Measurements from ENCODE around the gene HSD17B4.
A peak's percentile ranks its signal among the peaks of the same experiment; 100 is the strongest.
"Not testable (repeated sequence)": the region's sequence is repeated elsewhere in the genome, so short reads cannot be mapped to it uniquely, and the experiment has no call there.

Gene HSD17B4, protein sequence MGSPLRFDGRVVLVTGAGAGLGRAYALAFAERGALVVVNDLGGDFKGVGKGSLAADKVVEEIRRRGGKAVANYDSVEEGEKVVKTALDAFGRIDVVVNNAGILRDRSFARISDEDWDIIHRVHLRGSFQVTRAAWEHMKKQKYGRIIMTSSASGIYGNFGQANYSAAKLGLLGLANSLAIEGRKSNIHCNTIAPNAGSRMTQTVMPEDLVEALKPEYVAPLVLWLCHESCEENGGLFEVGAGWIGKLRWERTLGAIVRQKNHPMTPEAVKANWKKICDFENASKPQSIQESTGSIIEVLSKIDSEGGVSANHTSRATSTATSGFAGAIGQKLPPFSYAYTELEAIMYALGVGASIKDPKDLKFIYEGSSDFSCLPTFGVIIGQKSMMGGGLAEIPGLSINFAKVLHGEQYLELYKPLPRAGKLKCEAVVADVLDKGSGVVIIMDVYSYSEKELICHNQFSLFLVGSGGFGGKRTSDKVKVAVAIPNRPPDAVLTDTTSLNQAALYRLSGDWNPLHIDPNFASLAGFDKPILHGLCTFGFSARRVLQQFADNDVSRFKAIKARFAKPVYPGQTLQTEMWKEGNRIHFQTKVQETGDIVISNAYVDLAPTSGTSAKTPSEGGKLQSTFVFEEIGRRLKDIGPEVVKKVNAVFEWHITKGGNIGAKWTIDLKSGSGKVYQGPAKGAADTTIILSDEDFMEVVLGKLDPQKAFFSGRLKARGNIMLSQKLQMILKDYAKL

DNA sequence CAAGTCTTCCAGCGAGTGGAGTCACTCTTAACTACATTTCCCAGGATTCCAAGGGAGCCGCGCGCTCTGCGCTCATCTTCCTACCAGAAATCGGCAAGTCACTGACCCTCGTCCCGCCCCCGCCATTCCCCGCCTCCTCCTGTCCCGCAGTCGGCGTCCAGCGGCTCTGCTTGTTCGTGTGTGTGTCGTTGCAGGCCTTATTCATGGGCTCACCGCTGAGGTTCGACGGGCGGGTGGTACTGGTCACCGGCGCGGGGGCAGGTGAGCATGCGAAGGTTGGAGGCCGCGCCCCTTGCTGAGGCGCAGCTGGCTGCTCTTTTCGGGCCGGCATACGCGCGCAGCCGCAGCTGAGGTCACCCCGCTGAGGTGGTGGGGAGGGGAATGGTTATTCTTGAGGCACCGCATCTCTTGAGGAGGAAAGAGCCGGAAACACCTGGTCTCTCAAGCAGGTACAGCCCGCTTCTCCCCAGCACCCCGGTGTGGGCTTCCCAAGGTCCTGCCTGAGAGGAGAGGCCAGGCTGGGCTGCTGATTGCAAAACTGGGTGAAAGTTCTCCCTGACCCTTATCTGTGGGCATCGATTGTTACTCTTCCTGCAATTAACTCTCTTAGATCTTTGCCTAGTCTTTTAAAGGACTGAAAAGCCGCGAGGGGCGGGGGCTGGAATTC, at the start of gene HSD17B4:
Gene HSD17B4 (plus strand): TSS at position 125 of the 667 bp plus-strand sequence. CDS start 79 bp downstream, at position 204.
- peak; percentile 74 for DNase-seq (ENCODE audit: low read depth)

DNA sequence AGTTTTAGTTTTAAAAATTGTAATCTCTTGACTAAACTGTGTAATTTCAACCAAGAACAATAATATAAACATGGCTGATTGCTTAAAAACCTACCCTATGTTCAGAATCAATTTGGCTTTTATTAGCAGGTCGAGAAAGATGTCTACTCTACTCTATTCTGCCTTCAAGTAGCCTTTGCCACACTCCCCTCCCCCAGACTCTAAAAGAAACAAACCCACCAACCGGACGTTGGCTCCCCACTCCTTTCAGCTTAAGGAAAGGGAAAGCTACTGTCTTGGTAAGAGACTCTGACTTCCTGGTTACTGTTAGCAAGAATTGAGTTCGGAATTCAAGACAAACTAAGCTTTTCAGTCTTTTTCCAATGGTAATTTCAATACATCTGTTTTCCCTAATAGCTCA, 49.7 kb upstream of the HSD17B4 start:
- no peak for DNase-seq (ENCODE audit: low read depth)

DNA sequence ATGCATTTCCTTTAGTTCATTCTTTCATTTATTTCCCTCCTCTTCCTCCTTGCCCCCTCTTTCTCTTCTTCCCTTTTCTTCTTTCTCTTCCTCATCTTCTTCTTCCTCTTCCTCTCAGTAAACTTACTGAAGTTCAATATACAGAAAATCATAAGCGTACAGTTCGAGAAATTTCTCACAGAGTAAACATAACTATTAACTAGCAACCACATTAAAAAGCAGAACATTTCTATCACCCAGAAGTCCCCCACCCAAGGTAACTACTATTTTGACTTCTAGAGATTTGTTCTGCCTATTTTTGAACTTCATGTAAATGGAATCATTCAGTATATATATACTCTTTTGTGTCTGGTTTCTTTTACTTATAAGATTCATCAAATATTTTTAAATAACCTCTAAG, 48.3 kb upstream of the HSD17B4 start:
- DNase-seq (ENCODE audit: low read depth): no peak

DNA sequence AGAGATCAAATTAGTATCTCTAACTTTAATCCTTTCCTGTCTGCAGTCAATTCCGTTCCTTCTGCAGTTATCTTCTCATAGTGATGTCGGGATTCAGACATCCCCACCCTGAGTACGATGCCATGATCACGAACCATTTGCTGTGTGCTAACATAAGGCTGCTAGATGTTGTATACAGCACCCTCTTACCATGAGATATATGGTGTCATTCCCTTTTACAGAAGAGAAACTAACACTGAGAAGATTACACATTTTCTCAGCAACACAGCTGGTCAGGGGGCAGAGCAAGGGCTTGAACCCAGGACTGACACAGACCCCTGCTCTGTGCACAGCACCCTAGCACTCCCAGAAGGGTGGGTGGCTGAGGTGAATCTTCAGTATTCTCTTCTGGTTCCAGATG, 46.9 kb upstream of the HSD17B4 start:
- no peak for DNase-seq (ENCODE audit: low read depth)

DNA sequence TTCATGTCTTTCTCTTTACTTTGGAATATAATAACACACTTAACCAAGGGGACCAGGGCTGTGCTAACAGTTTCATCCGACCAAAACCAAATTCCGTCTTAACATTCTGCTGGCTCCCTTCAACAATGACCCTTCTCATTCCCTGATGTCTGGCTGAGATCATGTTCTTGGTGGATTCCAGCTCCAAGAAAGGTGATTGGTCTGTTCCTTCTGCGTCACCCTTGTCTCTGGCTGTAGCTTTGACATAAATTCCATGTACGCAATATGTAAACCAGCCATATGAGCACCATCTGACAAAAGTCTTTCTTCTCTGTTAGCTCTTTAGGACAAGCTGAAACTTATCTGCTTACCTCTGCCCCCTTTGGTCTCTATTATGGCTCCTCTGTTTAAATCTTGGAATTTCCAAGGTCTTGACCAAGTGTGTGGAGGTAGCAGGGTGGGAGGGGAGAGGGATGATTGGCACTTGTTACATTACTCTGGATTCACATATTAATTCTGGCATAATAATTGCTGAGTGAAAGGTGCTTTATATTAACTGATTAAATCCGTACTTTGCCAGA, 45.7 kb upstream of the HSD17B4 start:
- DNase-seq (ENCODE audit: low read depth): no peak

DNA sequence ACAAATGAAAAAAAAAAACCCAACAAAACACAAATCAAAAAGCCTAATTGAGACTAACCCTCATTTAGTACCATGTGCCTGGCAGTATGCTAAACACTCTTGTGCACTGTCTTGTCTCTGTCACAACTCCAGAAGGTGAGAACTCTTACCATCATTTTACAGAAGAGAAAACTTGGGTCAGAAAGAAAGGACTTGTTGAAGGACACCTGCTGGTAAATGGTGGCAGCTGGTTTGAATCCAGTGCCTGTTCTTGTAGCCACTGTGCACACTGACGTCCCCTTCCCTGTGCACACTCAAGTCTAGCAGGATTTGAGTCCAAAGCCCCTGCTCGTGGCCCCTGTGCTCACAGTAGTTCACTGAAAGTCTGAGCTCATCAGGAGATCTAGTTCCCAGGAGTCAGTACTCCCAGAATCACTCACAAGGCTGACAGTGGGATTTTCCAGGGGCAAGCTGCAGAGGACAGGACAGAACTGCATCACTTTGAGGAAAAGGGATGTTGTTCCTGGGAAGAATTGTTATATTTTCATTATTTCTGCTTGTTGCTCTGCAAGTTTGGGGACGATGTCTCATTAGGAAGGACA, 43.0 kb upstream of the HSD17B4 start:
- no peak for DNase-seq (ENCODE audit: low read depth)

DNA sequence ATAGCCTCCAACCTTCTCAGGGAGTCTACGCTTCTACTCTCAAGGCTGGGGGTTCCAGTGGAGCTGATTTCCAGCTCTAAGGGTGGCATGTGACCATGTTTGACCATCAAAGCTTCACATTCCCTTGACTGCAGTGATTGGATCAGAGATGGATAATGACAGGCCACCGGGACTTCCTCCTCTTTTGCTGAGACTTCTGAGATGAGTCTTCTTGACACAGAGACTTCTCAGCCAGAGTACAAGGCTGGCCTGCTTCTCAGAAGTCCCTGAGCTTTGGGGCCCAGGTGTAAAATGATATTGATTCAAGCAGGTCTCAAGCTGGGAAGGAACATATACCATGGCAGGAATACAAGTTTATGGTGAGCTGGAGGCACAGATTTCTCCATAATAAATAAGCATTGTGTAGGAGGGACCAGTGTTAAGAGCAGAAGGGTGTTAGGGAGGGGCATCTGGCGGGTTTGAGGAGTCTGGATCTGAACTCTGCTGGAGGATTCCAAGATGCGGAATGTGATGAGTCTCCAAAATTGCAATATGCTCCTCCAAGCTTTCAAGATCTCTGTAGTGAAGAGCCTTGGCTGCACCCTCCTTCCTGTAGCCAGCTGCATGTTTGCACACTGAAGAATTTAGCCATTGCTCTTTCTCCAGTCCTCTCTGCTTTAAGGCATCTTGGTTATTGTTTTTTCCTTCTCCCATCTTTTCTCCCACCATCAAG, 41.7 kb upstream of the HSD17B4 start:
- DNase-seq (ENCODE audit: low read depth): no peak

DNA sequence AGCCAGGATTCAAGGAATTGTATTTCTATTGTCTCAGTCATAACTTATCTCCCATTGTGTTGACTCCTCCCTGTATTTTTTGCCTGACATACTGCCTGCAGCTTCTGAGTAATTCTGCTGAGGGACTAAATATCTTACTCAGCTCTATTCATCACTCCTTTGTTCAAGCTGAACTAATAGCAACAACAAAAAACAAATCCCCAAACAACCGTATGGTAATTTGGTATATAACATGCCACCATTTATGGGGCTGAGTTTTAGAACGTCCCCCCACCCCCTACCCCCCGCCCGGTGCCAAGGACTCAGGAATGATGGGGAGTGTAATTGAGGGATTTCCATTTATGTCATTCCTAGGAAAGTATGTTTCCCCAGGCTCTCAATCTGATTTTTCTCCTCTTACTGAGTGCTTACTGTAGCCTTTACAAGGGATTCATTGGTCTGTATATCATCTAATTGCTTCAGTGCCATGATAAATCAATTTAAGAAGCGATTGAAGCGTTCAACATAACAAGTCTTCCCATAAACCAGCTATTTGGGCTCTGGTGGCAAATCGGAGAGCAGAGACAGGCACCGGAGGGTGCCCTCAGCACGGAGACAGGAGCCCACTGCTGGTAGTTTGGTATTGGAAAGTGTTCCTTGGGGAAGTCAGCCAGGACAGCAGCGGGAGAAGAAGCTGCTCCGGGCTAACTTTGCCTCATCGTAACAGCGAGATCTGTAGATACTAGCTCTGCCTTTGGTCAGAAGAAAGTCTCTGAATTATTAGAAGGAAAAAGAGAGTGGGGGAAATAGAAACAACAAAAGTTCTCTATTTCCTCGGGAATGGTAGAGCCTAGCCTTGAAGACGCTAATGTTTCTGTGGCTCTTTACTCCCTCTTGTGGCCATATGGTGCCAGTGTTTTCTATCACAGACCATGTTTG, 40.7 kb upstream of the HSD17B4 start:
- peak; percentile 41 for DNase-seq (ENCODE audit: low read depth)

DNA sequence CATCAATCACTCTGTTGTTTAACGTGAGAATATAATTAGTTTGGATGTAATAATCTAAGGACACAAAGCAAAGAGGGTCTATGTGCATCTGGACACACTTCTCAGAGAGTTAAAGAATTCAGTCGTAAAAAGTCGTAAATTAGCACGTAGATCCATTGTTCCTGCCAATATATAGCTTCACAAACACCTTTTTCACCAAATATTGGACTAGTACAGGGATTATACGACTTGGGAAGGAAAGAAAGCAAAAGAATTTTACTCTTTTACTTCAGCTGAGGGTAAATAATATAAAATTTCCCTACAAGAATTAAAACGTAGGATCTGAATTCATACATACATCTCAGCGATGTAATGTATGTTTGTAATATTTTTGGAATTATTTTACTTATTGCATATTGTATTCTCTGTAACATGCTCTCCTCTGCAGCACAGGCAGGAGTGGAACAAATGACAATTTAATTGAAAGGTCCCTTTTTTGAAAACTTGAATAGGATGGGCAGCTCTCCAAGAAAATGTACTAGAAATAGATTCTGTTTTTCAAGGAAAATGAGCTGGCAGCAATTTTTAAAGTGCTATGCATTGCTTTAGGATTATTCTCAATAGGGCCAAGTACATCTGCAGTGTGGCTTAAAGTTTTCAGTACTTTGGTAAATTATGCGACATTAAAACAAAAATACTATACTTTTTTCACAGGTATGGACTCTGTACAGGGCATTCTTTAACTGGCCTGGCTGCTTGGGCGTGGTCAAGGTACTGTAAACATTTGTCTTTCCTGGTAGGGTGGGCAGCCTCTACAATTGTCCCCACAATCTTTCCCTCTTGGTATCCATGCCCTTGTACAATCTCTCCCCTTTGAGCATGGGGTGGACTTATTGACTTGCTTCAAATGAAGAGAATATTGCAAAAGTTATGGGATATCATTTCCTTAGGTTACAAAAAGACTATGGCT, 39.7 kb upstream of the HSD17B4 start:
- DNase-seq (ENCODE audit: low read depth): no peak

DNA sequence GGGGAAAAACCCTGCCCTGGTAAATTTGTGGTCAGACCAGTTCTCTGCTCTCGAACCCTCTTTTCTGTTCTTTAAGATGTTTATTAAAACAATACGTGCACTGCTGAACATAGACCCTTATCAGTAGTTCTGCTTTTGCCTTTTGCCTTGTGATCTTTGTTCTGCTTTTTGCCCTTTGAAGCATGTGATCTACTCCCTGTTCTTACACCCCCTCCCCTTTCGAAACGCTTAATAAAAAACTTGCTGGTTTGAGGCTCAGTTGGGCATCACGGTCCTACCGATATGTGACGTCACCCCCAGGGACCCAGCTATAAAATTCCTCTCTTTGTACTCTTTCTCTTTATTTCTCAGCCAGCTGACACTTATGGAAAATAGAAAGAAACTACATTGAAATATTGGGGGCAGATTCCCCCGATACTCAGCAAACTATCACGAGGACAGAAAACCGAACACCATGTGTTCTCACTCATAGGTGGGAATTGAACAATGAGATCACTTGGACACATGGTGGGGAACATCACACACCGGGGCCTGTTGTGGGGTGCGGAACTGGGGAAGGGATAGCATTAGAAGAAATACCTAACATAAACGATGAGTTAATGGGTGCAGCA, 38.1 kb upstream of the HSD17B4 start:
- not testable (repeated sequence) for DNase-seq (ENCODE audit: low read depth)

DNA sequence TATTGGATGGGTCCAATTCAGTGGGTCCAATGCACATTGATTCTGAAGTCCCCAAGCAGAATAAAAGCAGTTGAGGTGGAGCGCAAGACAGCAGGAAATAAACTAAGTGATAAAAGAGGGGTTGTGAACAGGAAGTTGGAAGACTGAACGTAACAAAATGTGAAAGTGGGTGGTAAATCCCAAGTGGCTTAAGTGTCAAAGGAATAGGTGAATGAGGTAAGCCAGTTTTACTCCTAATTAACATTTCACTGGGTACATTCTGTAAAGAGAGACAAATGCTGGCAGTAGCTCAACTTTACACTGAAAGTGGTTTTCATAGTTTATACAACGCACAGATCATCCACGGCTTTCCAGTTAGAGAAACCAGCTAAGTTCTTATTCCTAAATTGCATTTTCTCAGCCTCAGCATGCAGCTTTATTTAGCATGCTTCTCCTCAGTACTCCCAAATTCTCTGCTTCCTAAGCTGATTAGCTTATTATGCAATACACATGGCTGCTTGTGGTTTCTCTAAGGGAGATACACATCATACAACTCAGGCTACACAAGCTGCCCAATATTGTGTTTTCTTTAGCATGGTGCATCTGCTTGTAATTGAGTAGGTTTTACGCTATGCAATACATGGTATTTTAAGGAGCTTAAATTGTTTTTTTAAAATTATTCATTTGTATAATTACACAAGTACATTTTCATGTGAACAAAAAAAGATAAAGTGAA, 34.2 kb upstream of the HSD17B4 start:
- DNase-seq (ENCODE audit: low read depth): no peak

DNA sequence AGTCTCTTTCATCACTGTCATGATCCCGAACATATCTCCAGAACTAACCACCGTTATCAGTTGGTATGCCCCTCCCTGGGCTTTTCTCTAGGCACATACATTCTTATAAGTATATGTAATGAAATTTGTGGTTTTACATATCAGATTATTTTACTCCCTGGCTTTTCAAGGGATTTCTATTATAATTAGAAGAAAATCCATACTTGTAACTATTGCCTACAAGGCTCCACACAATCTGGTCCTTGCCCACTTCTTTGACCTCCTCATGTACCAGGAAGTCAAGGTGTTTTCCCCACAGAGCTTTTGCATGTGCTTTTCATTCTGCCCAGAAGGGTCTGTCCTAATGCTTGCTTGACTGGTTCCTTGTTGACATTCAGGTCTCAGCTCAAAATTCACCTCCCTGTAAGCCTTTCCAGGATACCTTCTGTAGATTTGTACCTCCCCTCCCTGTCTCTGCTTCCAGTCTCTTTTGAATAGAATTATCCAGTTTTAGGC, 33.6 kb upstream of the HSD17B4 start:
- no peak for DNase-seq (ENCODE audit: low read depth)

DNA sequence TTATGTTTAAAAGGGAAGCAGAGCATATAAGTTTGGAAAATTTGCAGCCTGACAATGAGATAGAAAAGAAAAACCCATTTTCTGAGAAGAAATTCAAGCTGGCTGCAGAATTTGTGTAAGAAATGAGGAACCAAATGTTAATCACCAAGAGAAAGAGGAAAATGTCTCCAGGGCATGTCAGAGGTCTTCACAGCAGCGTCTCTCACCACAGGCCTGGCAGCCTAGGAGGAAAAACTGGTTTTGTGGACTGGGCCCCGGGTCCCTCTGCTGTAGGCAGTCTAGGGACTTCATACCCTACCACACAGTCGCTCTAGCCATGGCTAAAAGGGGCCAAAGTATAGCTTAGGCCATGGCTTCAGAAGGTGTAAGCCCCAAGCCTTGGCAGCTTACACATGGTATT, 32.1 kb upstream of the HSD17B4 start:
- DNase-seq (ENCODE audit: low read depth): no peak

DNA sequence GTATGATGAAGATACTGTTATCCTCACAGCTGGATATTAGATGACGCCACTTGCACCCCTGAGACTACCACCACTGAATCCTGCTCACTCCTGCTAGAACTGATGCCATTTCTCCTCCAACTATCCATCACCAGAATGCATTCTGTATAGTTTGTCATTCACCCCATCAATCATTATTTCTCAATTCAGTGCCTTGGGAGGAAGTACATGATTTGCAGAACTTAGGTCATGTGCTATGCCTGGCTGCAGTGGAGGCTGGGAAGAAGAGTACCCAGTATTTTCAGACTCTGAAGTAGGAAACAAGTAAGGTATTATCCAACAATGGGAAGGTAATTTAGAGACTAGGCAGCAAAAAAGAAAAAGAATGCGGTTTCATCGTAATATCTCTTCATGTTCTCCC, 26.2 kb upstream of the HSD17B4 start:
- DNase-seq (ENCODE audit: low read depth): no peak

DNA sequence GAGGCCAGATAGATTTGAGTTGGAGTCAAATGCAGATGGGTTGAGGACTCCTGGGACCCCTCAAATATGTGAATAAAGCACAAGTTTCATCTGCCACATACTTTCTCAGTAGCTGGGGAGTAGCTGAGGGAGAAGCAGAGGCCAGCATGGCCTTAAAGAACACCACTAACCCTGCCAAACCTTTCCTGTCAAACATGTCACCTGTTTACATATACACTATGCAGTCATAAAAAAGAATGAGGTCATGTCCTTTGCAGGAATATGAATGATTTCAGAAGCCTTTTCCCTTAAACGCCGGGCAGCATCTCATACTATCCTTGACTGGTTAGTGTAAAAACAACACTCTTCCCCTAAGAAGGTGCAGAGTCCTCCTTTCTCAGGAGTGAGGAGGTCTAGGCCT, 25.2 kb upstream of the HSD17B4 start:
- no peak for DNase-seq (ENCODE audit: low read depth)

DNA sequence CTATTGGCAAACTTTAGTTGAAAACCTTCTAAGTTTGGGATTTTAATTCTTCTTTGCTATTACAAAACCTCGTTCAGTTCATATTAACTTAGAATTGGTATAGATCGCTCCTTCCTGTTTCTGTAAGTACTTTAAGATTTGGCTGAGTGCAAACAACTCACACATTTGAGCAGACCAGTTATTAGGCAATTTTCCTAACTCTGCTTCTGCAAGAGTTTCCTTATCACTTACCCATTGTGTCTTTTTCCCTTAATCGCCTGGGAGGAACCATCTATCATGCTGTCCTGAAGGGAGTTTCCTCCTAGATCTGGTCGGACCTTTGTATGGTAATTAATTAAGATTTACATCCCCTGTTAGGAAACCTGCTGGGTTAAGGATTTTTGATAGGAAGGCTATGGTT, 24.7 kb upstream of the HSD17B4 start:
- not testable (repeated sequence) for DNase-seq (ENCODE audit: low read depth)

DNA sequence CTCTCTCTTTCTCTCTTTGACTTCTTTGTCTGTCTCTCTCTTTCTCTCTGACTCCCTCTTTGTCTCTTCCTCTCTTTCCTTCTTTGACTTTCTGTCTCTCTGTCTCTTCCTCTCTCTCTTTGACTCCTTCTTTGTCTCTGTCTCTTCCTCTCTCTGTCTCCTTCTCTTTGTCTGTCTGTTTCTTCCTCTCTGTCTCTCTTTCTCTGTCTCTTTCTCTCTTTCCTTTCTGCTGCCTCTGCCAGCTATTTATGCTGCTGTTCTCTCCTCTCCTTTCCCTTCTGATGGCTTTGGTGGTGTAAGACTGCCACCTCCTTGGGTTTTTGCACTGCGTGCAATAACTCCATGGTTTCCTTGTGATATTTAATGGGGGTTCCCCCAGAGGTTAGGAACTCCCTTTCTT, 24.1 kb upstream of the HSD17B4 start:
- DNase-seq (ENCODE audit: low read depth): not testable (repeated sequence)

DNA sequence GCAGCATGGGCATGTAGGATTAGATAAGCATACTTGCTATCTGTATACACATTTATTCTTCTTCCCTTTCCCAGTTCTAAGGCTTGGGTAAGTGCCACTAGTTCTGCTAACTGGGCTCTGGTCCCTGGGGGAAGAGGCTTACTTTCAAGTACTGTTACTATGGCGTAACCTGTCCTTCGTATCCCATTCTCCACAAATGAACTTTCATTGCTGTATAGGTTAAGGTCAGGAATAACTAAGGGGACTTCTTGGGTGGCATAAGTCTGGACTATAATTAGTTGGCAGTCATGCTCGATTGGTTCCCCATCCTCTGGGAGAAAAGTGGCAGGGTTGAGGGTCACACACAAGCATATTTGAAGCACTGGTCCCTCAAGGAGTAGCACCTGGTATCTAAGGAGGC, 23.7 kb upstream of the HSD17B4 start:
- not testable (repeated sequence) for DNase-seq (ENCODE audit: low read depth)

Data from activated T-cell treated with anti-CD3 and anti-CD28 coated beads for 24 hours (primary cell).